ENCODE measurements around the gene GTF2A1. TPM values are rescaled to one million over a fixed set of nuclear protein-coding genes. Genes with fewer than 3 reads are reported as not detected.

The GTF2A1 gene
- total RNA-seq, 1 donor from 2014 or later, result 26.1 TPM

- H3K4me3 ChIP-seq, result no peak overlapping the region
- no peak for DNase-seq
- peaks cover 84% of the 10 kb centered on the region for H3K36me3 ChIP-seq
- H3K27me3 ChIP-seq (ENCODE audit: low read depth), result no peaks in the 10 kb centered on the region
- intact Hi-C loops (cut with DNase I), result no loop called here
- no peak overlapping the region for H3K27ac ChIP-seq
- H3K9me3 ChIP-seq, result no peaks in the 10 kb centered on the region
- no peaks in the 10 kb centered on the region for H3K4me1 ChIP-seq
- no peak for ATAC-seq
- no peak for TF ChIP-seq CTCF (IDR thresholded peaks at IDR 0.05)
Measured at GRCh38 chr14:81205639-81206038, 15.1 kb downstream of the GTF2A1 start.

- H3K4me1 ChIP-seq, result no peaks in the 10 kb centered on the region
- no peak for ATAC-seq
- H3K9me3 ChIP-seq, result no peaks in the 10 kb centered on the region
- no peak overlapping the region for H3K4me3 ChIP-seq
- DNase-seq, result no peak
- H3K36me3 ChIP-seq, result peaks cover 77% of the 10 kb centered on the region
- TF ChIP-seq CTCF (IDR thresholded peaks at IDR 0.05), result no peak
- intact Hi-C loops (cut with DNase I), result no loop called here
- no peak overlapping the region for H3K27ac ChIP-seq
- H3K27me3 ChIP-seq (ENCODE audit: low read depth), result no peaks in the 10 kb centered on the region
Measured at GRCh38 chr14:81200054-81200453, 20.7 kb downstream of the GTF2A1 start.

- H3K36me3 ChIP-seq, result peaks cover 79% of the 10 kb centered on the region
- no peak overlapping the region for H3K27ac ChIP-seq
- DNase-seq, result no peak
Measured at GRCh38 chr14:81199084-81199483, 21.7 kb downstream of the GTF2A1 start.

GRCh38 chr14:81198651-81199050 lies 22.1 kb downstream of the GTF2A1 start:
- no peak for TF ChIP-seq CTCF (IDR thresholded peaks at IDR 0.05)
- no peaks in the 10 kb centered on the region for H3K9me3 ChIP-seq
- no peaks in the 10 kb centered on the region for H3K27me3 ChIP-seq (ENCODE audit: low read depth)
- no peak overlapping the region for H3K4me3 ChIP-seq
- peaks cover 80% of the 10 kb centered on the region for H3K36me3 ChIP-seq
- ATAC-seq (no peak), DNase-seq (no peak)
- H3K4me1 ChIP-seq, result no peaks in the 10 kb centered on the region
- no peak overlapping the region for H3K27ac ChIP-seq
- intact Hi-C loops (cut with DNase I), result no loop called here

More at GRCh38 chr14:81199084-81199483, 21.7 kb downstream of the GTF2A1 start:
- intact Hi-C loops (cut with DNase I), result no loop called here
- TF ChIP-seq CTCF (IDR thresholded peaks at IDR 0.05), result no peak
- Histone ChIP-seq H3K4me1 (no peaks in the 10 kb centered on the region), H3K27me3 (ENCODE audit: low read depth) (no peaks in the 10 kb centered on the region), H3K9me3 (no peaks in the 10 kb centered on the region), H3K4me3 (no peak overlapping the region)
- no peak for ATAC-seq

GRCh38 chr14:81193924-81194633 lies 26.7 kb downstream of the GTF2A1 start:
- H3K27me3 ChIP-seq (ENCODE audit: low read depth), result no peaks in the 10 kb centered on the region
- H3K4me1 ChIP-seq, result no peaks in the 10 kb centered on the region
- ATAC-seq (no peak), DNase-seq (no peak)
- H3K27ac ChIP-seq, result no peak overlapping the region
- no peak for TF ChIP-seq CTCF (IDR thresholded peaks at IDR 0.05)
- no peak overlapping the region for H3K4me3 ChIP-seq
- intact Hi-C loops (cut with DNase I), result no loop called here
- H3K9me3 ChIP-seq, result no peaks in the 10 kb centered on the region
- peaks cover 81% of the 10 kb centered on the region for H3K36me3 ChIP-seq

All from lower lobe of right lung (tissue), 2 donors.